ENCODE results near the gene CLEC10A. TPM values are rescaled to one million over a fixed set of nuclear protein-coding genes. Genes with fewer than 3 reads are reported as not detected.

Gene CLEC10A
- total RNA-seq, 2 donors from 2014 or later = 0.55 to 5.7 TPM

DNA sequence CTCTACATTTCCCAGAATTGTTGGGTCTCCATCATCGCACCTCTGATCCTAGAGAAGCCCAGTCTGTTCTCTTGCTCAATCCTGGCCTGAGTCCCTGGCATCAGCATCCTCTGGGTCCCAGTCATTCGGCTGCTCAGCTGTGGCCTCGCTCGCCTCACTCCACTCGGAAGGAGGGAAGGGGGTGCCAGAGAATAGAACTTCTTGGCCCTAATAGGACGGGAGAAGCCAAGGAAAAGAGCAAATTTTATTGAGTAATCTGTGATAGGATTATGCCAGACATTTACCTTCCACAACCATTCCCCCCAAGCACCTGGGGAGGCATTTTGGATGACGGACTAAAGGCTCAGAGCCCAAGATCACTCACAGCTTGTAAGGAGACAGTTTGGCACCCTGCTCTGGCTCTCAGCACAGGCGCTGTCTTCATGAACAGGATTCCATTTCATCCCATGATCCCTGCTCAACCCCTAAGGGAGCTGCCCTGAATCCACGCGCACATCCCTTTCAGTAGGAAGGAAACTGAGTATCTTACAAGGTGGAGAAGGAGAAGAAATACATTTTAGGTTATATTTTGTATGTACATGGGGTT lies 498 bp upstream of the CLEC10A start:
- Histone ChIP-seq H3K27ac (no peak overlapping the region), H3K4me3 (no peak overlapping the region), H3K36me3 (no peaks in the 10 kb centered on the region), H3K4me1 (replicated peaks) (no peaks in the 10 kb centered on the region), H3K9me3 (no peaks in the 10 kb centered on the region), H3K27me3 (replicated peaks; ENCODE audit: insufficient read depth) (no peaks in the 10 kb centered on the region)
- TF ChIP-seq POLR2AphosphoS5 (IDR thresholded peaks at IDR 0.05) = no peak
- TF ChIP-seq, protein P1, sequence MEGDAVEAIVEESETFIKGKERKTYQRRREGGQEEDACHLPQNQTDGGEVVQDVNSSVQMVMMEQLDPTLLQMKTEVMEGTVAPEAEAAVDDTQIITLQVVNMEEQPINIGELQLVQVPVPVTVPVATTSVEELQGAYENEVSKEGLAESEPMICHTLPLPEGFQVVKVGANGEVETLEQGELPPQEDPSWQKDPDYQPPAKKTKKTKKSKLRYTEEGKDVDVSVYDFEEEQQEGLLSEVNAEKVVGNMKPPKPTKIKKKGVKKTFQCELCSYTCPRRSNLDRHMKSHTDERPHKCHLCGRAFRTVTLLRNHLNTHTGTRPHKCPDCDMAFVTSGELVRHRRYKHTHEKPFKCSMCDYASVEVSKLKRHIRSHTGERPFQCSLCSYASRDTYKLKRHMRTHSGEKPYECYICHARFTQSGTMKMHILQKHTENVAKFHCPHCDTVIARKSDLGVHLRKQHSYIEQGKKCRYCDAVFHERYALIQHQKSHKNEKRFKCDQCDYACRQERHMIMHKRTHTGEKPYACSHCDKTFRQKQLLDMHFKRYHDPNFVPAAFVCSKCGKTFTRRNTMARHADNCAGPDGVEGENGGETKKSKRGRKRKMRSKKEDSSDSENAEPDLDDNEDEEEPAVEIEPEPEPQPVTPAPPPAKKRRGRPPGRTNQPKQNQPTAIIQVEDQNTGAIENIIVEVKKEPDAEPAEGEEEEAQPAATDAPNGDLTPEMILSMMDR (IDR thresholded peaks at IDR 0.05) = no peak
- no peak for TF ChIP-seq POLR2A (IDR thresholded peaks at IDR 0.05)
- DNase-seq (ENCODE audit: low spot score) = peak; percentile 15
- WGBS = 30% methylated on average over 10 of the region's 10 CpGs
- intact Hi-C loops (cut with DNase I) = no loop called here

DNA sequence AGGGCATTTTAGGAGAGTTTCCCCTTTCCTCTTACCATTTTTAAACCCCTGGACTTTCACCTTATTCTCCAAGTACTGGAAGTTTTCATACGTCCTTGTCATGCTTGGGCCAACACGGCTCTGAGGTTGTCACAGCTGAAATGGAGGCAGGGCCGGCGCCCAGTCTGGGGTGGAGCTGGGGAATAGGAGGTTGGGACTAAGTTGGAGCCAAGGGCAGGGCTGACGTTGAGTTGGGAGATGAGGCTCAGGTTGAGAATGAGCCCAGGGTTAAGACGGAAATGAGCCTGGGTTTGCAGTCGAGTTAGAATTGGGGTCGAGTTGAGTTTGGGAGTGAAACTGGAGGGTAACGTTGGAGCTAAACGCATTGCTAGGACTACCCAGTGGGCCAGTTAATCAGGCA lies 1.3 kb downstream of the CLEC10A start:
- Histone ChIP-seq H3K4me3 (no peak overlapping the region), H3K27me3 (replicated peaks; ENCODE audit: insufficient read depth) (no peaks in the 10 kb centered on the region), H3K9me3 (no peaks in the 10 kb centered on the region), H3K36me3 (no peaks in the 10 kb centered on the region), H3K4me1 (replicated peaks) (no peaks in the 10 kb centered on the region), H3K27ac (no peak overlapping the region)
- intact Hi-C loops (cut with DNase I) = no loop called here
- no peak for DNase-seq (ENCODE audit: low spot score)
- WGBS = 89% methylated on average over 10 of the region's 10 CpGs
- TF ChIP-seq, protein P1 (IDR thresholded peaks at IDR 0.05) = no peak
- no peak for TF ChIP-seq POLR2AphosphoS5 (IDR thresholded peaks at IDR 0.05)
- TF ChIP-seq POLR2A (IDR thresholded peaks at IDR 0.05) = no peak

DNA sequence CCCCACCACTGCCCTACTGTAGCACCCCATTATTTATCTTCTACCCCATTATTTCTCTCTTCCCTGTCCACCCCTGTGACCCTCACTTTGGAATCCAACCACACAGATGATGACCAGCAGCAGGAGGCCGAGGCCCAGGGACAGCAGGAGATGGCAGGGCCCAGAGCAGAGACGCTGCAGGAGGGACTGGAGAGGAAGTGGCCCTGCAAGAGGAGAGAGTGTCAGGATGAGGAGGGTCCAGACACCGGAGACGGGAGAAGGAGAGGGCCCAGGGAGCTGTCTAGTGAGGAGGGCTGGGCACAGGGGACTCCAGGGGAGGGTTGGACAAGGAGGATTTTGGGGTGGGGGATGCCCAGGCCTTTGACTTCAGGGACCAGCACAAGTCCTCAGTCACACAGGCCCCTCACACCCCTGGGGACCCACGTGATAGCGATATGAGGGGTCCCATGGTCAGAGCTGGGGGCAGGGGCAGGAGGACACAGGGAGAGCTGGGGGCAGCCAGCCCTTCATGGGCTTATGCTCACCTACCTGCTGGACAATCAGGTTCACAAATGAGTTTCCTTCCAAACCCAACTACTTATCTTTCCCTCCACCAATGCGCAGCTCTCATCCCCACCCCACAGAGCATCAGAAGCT lies 2.0 kb downstream of the CLEC10A start:
- intact Hi-C loops (cut with DNase I) = no loop called here
- Histone ChIP-seq H3K4me3 (no peak overlapping the region), H3K4me1 (replicated peaks) (no peaks in the 10 kb centered on the region), H3K27me3 (replicated peaks; ENCODE audit: insufficient read depth) (no peaks in the 10 kb centered on the region), H3K27ac (no peak overlapping the region), H3K36me3 (no peaks in the 10 kb centered on the region), H3K9me3 (no peaks in the 10 kb centered on the region)
- DNase-seq (ENCODE audit: low spot score) = no peak
- TF ChIP-seq POLR2A (IDR thresholded peaks at IDR 0.05) (no peak), POLR2AphosphoS5 (IDR thresholded peaks at IDR 0.05) (no peak)
- TF ChIP-seq, protein P1 (IDR thresholded peaks at IDR 0.05) = no peak
- WGBS = 89% methylated on average over 7 of the region's 7 CpGs

DNA sequence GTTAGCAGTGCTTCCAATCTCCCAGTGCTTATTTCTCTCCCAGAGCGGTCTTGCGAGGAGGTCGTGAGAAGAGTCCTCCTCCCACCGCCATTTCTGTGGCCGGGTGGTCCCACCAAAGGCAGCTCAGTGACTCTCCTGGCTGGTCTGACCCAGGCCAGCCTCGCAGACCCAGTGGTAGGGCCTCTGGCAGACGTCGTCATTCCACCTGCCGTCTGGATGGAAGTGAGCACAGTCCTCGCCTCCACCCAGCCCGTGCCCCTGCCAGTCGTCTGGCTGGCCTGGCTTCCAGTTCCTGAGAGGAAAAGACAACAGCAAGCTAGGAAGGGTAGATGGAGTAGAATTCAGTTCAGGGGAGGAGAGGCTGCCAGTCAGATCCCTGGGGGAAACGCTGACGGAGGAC lies 5.1 kb downstream of the CLEC10A start:
- no peak for TF ChIP-seq POLR2A (IDR thresholded peaks at IDR 0.05)
- no peak for TF ChIP-seq POLR2AphosphoS5 (IDR thresholded peaks at IDR 0.05)
- TF ChIP-seq, protein P1 (IDR thresholded peaks at IDR 0.05) = no peak
- Histone ChIP-seq H3K4me1 (replicated peaks) (no peaks in the 10 kb centered on the region), H3K27ac (no peak overlapping the region), H3K27me3 (replicated peaks; ENCODE audit: insufficient read depth) (no peaks in the 10 kb centered on the region), H3K4me3 (no peak overlapping the region), H3K36me3 (no peaks in the 10 kb centered on the region), H3K9me3 (no peaks in the 10 kb centered on the region)
- no peak for DNase-seq (ENCODE audit: low spot score)
- 89% methylated on average over 13 of the region's 14 CpGs for WGBS
- intact Hi-C loops (cut with DNase I) = no loop called here

DNA sequence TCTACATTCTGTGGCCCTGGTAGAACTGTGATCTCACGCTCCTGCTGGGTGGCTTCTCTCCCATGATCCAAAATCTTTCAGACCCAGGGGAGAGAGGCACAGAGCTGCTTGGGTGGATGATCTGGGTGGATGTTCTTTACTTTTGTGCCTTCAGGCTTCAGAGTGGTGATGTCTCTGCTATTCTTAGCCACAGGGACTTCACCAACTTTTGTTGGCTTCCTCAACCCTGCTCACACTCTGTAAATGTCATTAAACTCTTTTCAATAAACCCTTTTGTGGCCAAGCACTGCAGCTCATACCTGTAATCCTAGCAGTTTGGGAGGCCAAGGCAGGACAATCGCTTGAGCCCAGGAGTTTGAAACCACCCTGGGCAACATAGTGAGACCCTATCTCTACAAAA lies 7.6 kb downstream of the CLEC10A start:
- TF ChIP-seq, protein P1 (IDR thresholded peaks at IDR 0.05) = no peak
- no peak for TF ChIP-seq POLR2AphosphoS5 (IDR thresholded peaks at IDR 0.05)
- no peak for TF ChIP-seq POLR2A (IDR thresholded peaks at IDR 0.05)
- 52% methylated on average over 2 of the region's 2 CpGs for WGBS

More for the DNA sequence above, 7.6 kb downstream of the CLEC10A start:
- no peak for DNase-seq (ENCODE audit: low spot score)
- Histone ChIP-seq H3K4me1 (replicated peaks) (no peaks in the 10 kb centered on the region), H3K27ac (no peak overlapping the region), H3K9me3 (no peaks in the 10 kb centered on the region), H3K36me3 (no peaks in the 10 kb centered on the region), H3K27me3 (replicated peaks; ENCODE audit: insufficient read depth) (no peaks in the 10 kb centered on the region), H3K4me3 (no peak overlapping the region)
- intact Hi-C loops (cut with DNase I) = no loop called here
